VCaP (cell line): ENCODE measurements around the gene GAGE12G.
"Not testable (repeated sequence)": the region's sequence is repeated elsewhere in the genome, so short reads cannot be mapped to it uniquely, and the experiment has no call there.

Experiments used
- H3K27ac ChIP-seq: fragments of 450-650 bp; 2 replicates; pipeline ENCODE4 v1.5.1; 2017
- TF ChIP-seq, protein P1 (sequence below): fragments of 450-650 bp; conservative IDR thresholded peaks from 2 replicates; pipeline ENCODE4 v1.5.1; 2017; ENCODE audit warnings: mild to moderate bottlenecking, moderate library complexity

The GAGE12G gene

DNA sequence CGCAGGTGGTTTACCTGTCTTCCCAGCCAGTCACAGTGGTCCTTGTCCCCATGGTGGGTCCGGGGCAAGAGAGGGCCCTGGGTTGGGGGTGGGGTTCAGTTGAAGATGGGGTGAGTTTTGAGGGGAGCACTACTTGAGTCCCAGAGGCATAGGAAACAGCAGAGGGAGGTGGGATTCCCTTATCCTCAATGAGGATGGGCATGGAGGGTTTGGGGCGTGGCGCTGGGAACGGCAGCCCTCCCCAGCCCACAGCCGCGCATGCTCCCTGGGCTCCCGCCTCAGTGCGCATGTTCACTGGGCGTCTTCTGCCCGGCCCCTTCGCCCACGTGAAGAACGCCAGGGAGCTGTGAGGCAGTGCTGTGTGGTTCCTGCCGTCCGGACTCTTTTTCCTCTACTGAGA, at the start of gene GAGE12G:
Gene GAGE12G (plus strand): TSS at position 301 of the 400 bp plus-strand sequence. CDS start 1,155 bp downstream, outside the sequence.
- H3K27ac ChIP-seq, result not testable (repeated sequence)

- H3K27ac ChIP-seq, result not testable (repeated sequence)
Measured at GRCh38 chrX:49531877-49532276, 38.3 kb upstream of the GAGE12G start, which contains the start of gene GAGE12C. Gene GAGE12C, plus strand, starts transcription at chrX:49532177. Its CDS starts 1,155 bp downstream, at chrX:49533332.

DNA sequence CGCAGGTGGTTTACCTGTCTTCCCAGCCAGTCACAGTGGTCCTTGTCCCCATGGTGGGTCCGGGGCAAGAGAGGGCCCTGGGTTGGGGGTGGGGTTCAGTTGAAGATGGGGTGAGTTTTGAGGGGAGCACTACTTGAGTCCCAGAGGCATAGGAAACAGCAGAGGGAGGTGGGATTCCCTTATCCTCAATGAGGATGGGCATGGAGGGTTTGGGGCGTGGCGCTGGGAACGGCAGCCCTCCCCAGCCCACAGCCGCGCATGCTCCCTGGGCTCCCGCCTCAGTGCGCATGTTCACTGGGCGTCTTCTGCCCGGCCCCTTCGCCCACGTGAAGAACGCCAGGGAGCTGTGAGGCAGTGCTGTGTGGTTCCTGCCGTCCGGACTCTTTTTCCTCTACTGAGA, 28.8 kb upstream of the GAGE12G start, which contains the start of gene GAGE12D:
Gene GAGE12D (plus strand): TSS at position 301 of the 400 bp plus-strand sequence. CDS start 1,155 bp downstream, outside the sequence.
- not testable (repeated sequence) for H3K27ac ChIP-seq

DNA sequence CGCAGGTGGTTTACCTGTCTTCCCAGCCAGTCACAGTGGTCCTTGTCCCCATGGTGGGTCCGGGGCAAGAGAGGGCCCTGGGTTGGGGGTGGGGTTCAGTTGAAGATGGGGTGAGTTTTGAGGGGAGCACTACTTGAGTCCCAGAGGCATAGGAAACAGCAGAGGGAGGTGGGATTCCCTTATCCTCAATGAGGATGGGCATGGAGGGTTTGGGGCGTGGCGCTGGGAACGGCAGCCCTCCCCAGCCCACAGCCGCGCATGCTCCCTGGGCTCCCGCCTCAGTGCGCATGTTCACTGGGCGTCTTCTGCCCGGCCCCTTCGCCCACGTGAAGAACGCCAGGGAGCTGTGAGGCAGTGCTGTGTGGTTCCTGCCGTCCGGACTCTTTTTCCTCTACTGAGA, 19.2 kb upstream of the GAGE12G start, which contains the start of gene GAGE12E:
Gene GAGE12E (plus strand): TSS at position 301 of the 400 bp plus-strand sequence. CDS start 1,155 bp downstream, outside the sequence.
- not testable (repeated sequence) for H3K27ac ChIP-seq

GRCh38 chrX:49560542-49560941, 9.7 kb upstream of the GAGE12G start, which contains the start of gene GAGE12F:
Gene GAGE12F, plus strand, starts transcription at chrX:49560842. Its CDS starts 1,155 bp downstream, at chrX:49561997.
- not testable (repeated sequence) for H3K27ac ChIP-seq

- not testable (repeated sequence) for H3K27ac ChIP-seq
Measured at GRCh38 chrX:49568728-49569127, 1.5 kb upstream of the GAGE12G start.

- not testable (repeated sequence) for H3K27ac ChIP-seq
Measured at GRCh38 chrX:49569152-49569551, 1.0 kb upstream of the GAGE12G start.

GRCh38 chrX:49579649-49580048, 9.4 kb downstream of the GAGE12G start, which contains the start of gene GAGE12H:
Gene GAGE12H, plus strand, starts transcription at chrX:49579949. Its CDS starts 1,155 bp downstream, at chrX:49581104.
- H3K27ac ChIP-seq, result not testable (repeated sequence)

DNA sequence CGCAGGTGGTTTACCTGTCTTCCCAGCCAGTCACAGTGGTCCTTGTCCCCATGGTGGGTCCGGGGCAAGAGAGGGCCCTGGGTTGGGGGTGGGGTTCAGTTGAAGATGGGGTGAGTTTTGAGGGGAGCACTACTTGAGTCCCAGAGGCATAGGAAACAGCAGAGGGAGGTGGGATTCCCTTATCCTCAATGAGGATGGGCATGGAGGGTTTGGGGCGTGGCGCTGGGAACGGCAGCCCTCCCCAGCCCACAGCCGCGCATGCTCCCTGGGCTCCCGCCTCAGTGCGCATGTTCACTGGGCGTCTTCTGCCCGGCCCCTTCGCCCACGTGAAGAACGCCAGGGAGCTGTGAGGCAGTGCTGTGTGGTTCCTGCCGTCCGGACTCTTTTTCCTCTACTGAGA, 19.0 kb downstream of the GAGE12G start, which contains the start of gene GAGE2A:
Gene GAGE2A (plus strand): TSS at position 301 of the 400 bp plus-strand sequence. CDS start 1,155 bp downstream, outside the sequence.
- H3K27ac ChIP-seq, result not testable (repeated sequence)

- H3K27ac ChIP-seq, result not testable (repeated sequence)
Measured at GRCh38 chrX:49589769-49590478, 19.7 kb downstream of the GAGE12G start.

GRCh38 chrX:49590488-49590887, 20.3 kb downstream of the GAGE12G start:
- H3K27ac ChIP-seq, result not testable (repeated sequence)

DNA sequence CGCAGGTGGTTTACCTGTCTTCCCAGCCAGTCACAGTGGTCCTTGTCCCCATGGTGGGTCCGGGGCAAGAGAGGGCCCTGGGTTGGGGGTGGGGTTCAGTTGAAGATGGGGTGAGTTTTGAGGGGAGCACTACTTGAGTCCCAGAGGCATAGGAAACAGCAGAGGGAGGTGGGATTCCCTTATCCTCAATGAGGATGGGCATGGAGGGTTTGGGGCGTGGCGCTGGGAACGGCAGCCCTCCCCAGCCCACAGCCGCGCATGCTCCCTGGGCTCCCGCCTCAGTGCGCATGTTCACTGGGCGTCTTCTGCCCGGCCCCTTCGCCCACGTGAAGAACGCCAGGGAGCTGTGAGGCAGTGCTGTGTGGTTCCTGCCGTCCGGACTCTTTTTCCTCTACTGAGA, 28.5 kb downstream of the GAGE12G start, which contains the start of gene GAGE1:
Gene GAGE1 (plus strand): TSS at position 301 of the 400 bp plus-strand sequence. CDS start 1,155 bp downstream, outside the sequence.
- not testable (repeated sequence) for H3K27ac ChIP-seq

- no peak overlapping the region for H3K27ac ChIP-seq
- TF ChIP-seq, protein P1, sequence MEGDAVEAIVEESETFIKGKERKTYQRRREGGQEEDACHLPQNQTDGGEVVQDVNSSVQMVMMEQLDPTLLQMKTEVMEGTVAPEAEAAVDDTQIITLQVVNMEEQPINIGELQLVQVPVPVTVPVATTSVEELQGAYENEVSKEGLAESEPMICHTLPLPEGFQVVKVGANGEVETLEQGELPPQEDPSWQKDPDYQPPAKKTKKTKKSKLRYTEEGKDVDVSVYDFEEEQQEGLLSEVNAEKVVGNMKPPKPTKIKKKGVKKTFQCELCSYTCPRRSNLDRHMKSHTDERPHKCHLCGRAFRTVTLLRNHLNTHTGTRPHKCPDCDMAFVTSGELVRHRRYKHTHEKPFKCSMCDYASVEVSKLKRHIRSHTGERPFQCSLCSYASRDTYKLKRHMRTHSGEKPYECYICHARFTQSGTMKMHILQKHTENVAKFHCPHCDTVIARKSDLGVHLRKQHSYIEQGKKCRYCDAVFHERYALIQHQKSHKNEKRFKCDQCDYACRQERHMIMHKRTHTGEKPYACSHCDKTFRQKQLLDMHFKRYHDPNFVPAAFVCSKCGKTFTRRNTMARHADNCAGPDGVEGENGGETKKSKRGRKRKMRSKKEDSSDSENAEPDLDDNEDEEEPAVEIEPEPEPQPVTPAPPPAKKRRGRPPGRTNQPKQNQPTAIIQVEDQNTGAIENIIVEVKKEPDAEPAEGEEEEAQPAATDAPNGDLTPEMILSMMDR, result no peak
Measured at GRCh38 chrX:49610718-49611310, 40.6 kb downstream of the GAGE12G start.

GRCh38 chrX:49618574-49618973, 48.4 kb downstream of the GAGE12G start:
- TF ChIP-seq, protein P1, result no peak
- H3K27ac ChIP-seq, result no peak overlapping the region
